ENCODE measurements around the gene GCNT4.

Gene GCNT4

DNA sequence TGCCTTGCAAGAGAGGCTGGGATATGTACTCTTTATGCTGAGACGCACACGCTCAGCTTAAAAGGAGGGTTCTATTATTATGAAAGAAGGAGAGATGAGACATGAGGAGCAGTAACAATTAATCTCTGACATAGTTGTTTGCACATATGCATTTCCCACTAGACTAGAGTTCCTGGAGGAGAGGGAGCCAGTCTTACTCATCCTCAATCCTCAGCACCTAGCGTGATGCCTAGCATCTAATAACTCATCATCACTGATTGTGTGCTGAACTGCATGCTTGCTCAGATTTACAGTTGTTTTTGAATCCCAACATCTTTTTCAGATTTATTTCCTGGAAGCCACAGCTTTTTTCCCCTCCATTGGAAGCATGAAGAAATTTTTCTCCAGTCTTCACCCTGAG is 35.5 kb downstream of the GCNT4 start:
- no peak for DNase-seq (ENCODE audit: low read depth in 2 of 2)

GRCh38 chr5:75012748-75013147 is 39.6 kb downstream of the GCNT4 start:
- no peak for DNase-seq (ENCODE audit: low read depth in 2 of 2)

DNA sequence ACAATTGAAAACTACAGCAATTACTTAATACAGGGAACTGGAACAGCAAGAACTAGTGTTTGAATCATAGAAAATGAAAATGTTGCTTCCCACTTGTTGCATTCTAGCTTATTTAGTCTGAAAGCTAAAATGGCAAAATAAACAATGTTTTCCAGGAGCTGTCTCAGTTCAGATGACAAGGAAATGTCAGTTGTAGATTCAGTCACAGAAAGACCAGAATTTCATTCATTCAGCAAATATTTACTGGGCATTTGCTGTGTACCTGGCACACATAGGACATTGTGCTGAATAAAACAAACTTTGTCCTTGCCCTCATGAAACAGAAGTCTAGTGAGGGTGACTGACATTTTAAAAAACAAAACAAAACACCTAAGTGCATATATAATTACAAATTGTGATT is 41.5 kb downstream of the GCNT4 start:
- no peak for DNase-seq (ENCODE audit: low read depth in 2 of 2)

GRCh38 chr5:75009556-75010345 is 42.6 kb downstream of the GCNT4 start:
- no peak for DNase-seq (ENCODE audit: low read depth in 2 of 2)

- no peak for DNase-seq (ENCODE audit: low read depth in 2 of 2)
Observed at GRCh38 chr5:75006865-75007822, 45.2 kb downstream of the GCNT4 start.

DNA sequence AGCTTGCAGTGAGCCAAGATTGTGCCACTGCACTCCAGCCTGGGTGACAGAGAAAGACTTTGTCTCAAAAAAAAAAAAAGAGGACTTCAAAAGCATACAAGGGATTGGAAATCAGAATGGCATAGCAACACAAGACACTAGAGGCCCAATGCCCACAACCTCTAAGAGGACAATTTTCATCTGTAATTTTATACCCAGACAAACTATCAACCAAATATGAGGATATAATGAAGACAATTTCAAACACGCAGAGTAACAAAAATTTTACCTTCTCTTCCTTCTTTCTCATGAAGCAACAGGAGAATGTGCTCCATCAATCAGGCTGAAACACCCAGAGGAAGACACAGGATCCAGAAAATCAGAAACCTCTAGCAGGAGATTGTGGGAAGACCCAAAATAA is 46.8 kb downstream of the GCNT4 start:
- DNase-seq (ENCODE audit: low read depth in 2 of 2): no peak
